GM12878 (cell line): ENCODE data around the gene PTPRM. TPM values are rescaled to one million over a fixed set of nuclear protein-coding genes. Genes with fewer than 3 reads are reported as not detected.

Source experiments
- ATAC-seq: fragments of 200-7000 bp; cut with Tn5 transposase; 3 replicates; pipeline ENCODE4 v1.9.1; 2020; ENCODE audit warnings: mild to moderate bottlenecking, moderate library complexity
- BruUV-seq: library from RNA; stranded (reverse); fragments of 400-500 nt; replicated peaks from 2 replicates; lab custom pipeline; 2021; lab: Mats Ljungman, UMichigan
- CTCF ChIA-PET: fragments of 300-600 bp; sonication (Branson Sonifier 250); formaldehyde crosslinking; extraction: SDS; loops from one replicate; lab custom pipeline; 2021; ENCODE audit warnings: inconsistent platforms; lab: Yijun Ruan, JAX
- POLR2A ChIA-PET: fragments of 350-600 bp; formaldehyde crosslinking; extraction: SDS; loops from one replicate; lab custom pipeline; 2021; ENCODE audit warnings: inconsistent platforms; lab: Charles Lee
- RAD21 ChIA-PET: fragments of 300-600 bp; sonication (Branson Sonifier 250); formaldehyde crosslinking; loops from one replicate; lab custom pipeline; 2023; ENCODE audit warnings: antibody characterized with exemption; ENCODE audit not compliant: unreplicated experiment; lab: Charles Lee
- SMC1A ChIA-PET: fragments of 300-600 bp; sonication (Branson Sonifier 250); formaldehyde crosslinking; loops from one replicate; lab custom pipeline; 2023; ENCODE audit not compliant: unreplicated experiment, uncharacterized antibody; lab: Charles Lee
- DNase-seq: peaks from one replicate; pipeline ENCODE4 v3.0.0-alpha.2; 2011; ENCODE audit warnings: low read depth, low spot score
- FAIRE-seq: peaks from 3 replicates; lab custom pipeline; 2011; peaks lifted over from hg19 to GRCh38; lab: Jason Lieb, UNC
- H2AFZ ChIP-seq: 2 replicates; pipeline ENCODE4 v1.6.0; 2011; ENCODE audit warnings: low read depth, low read length, control low read depth; ENCODE audit not compliant: control insufficient read depth
- H3K27ac ChIP-seq: 2 replicates; pipeline ENCODE4 v1.5.1; 2011; ENCODE audit warnings: control low read depth; ENCODE audit not compliant: control insufficient read depth, insufficient read depth
- H3K27me3 ChIP-seq, 2 experiments: replicated peaks in 1 of 2; 2 replicates each; pipeline versions ENCODE4 v1.6.0 to v1.6.1; 2011; ENCODE audit warnings: low read length in 1 of 2; ENCODE audit not compliant: control insufficient read depth in 2 of 2, insufficient read depth in 2 of 2
- H3K36me3 ChIP-seq, 2 experiments: 2 replicates each; pipeline ENCODE4 v1.5.1; 2011; ENCODE audit warnings: low read length in 1 of 2; ENCODE audit not compliant: control insufficient read depth in 2 of 2, insufficient read depth in 2 of 2
- H3K4me1 ChIP-seq: 2 replicates; pipeline ENCODE4 v1.6.1; 2011; ENCODE audit warnings: mild to moderate bottlenecking, low read length, moderate library complexity, mixed read lengths; ENCODE audit not compliant: control insufficient read depth, insufficient read depth
- H3K4me2 ChIP-seq: 2 replicates; pipeline ENCODE4 v1.6.0; 2011; ENCODE audit warnings: control low read depth; ENCODE audit not compliant: control insufficient read depth, insufficient read depth
- H3K4me3 ChIP-seq: fragments of 200-600 bp; sonication (generic); 2 replicates; pipeline ENCODE4 v1.5.1; 2016
- H3K79me2 ChIP-seq: 2 replicates; pipeline ENCODE4 v1.6.0; 2011; ENCODE audit warnings: low read length; ENCODE audit not compliant: control insufficient read depth, insufficient read depth
- H3K9ac ChIP-seq: 2 replicates; pipeline ENCODE4 v1.8.0; 2011; ENCODE audit warnings: low read length, control low read depth, mixed read lengths; ENCODE audit not compliant: control insufficient read depth, insufficient read depth
- H3K9me3 ChIP-seq: replicated peaks from 3 replicates; pipeline ENCODE4 v1.5.1; 2011; ENCODE audit warnings: mild to moderate bottlenecking, low read length; ENCODE audit not compliant: control insufficient read depth, insufficient read depth
- H4K20me1 ChIP-seq: 2 replicates; pipeline ENCODE4 v1.6.0; 2011; ENCODE audit not compliant: control insufficient read depth, insufficient read depth
- BMI1 ChIP-seq: fragments of 450-650 bp; IDR thresholded peaks from 2 replicates; pipeline ENCODE4 v1.6.1; 2016; ENCODE audit warnings: mild to moderate bottlenecking, moderate library complexity, borderline replicate concordance
- LARP7 ChIP-seq: fragments of 450-650 bp; IDR thresholded peaks from 2 replicates; pipeline ENCODE4 v1.6.1; 2017; ENCODE audit warnings: mild to moderate bottlenecking
- NFYB ChIP-seq: IDR thresholded peaks from 2 replicates; pipeline ENCODE4 v1.6.1; 2011; ENCODE audit warnings: low read depth, mild to moderate bottlenecking, low read length, improper control_type of control experiment, moderate library complexity; ENCODE audit not compliant: insufficient read depth
- POLR2A ChIP-seq: IDR thresholded peaks from 2 replicates; pipeline ENCODE4 v1.6.1; 2011; ENCODE audit warnings: low read depth, mild to moderate bottlenecking, low read length
- RBBP5 ChIP-seq: fragments of 200-600 bp; sonication (generic); conservative IDR thresholded peaks from 2 replicates; pipeline ENCODE4 v1.6.1; 2016
- RCOR1 ChIP-seq: conservative IDR thresholded peaks from 2 replicates; pipeline ENCODE4 v1.6.1; 2012; ENCODE audit warnings: low read depth, low read length, improper control_type of control experiment
- SP1 ChIP-seq: IDR thresholded peaks from one replicate; pipeline ENCODE4 v1.6.1; 2011; ENCODE audit warnings: low read depth, low read length
- SRF ChIP-seq, 2 experiments: IDR thresholded peaks; 2 replicates each; pipeline ENCODE4 v1.6.1; 2011; ENCODE audit warnings: low read depth in 2 of 2, low read length in 2 of 2, mild to moderate bottlenecking in 1 of 2, moderate library complexity in 1 of 2
- STAT1 ChIP-seq: fragments of 450-650 bp; conservative IDR thresholded peaks from 2 replicates; pipeline ENCODE4 v1.6.1; 2014; ENCODE audit warnings: antibody characterized with exemption, mild to moderate bottlenecking
- ZNF592 ChIP-seq: fragments of 450-650 bp; IDR thresholded peaks from 2 replicates; pipeline ENCODE4 v1.6.1; 2017; ENCODE audit warnings: mild to moderate bottlenecking, moderate library complexity
- WGBS: methylation state at CpG from one replicate; pipeline ENCODE4 v1.1.6; 2016; ENCODE audit warnings: low lambda C conversion rate; ENCODE audit not compliant: insufficient replicate concordance, insufficient coverage; ENCODE audit errors: missing lambda C conversion rate; 5-methylcytosine and 5-hydroxymethylcytosine counted together
- in situ Hi-C: fragments of 300-500 bp; cut with MboI; formaldehyde crosslinking; loops from 9 replicates; pipeline ENCODE4 v1.14.3; 2018; ENCODE audit warnings: mixed read lengths
- intact Hi-C: fragments of 100-400 bp; cut with micrococcal nuclease; formaldehyde crosslinking; loops from one replicate; pipeline ENCODE4 v1.14.2; 2022; ENCODE audit not compliant: unreplicated experiment
- polyA plus RNA-seq, 11 experiments: library from polyadenylated mRNA; depleted of rRNA in 4 of 11; unstranded in 6 of 11; stranded (reverse) in 5 of 11; fragments of >200 nt; fragmentation: Nextera tagmentation in 4 of 11; fragmentation: Illumina TruSeq in 1 of 11; extraction: Ambion mirVana in 4 of 11; extraction: Trizol in 1 of 11; gene quantifications; 1 replicate in 1 of 11; 2 replicates in 10 of 11; pipeline versions ENCODE4 v1.2.1 to v1.2.3, GENCODE V29; 2011 to 2016; ENCODE audit warnings: inconsistent platforms in 2 of 11, missing spikeins in 2 of 11, low read depth in 1 of 11
- total RNA-seq, 4 experiments: library from RNA; depleted of rRNA in 3 of 4; stranded (reverse); fragments of >200 nt in 3 of 4; fragmentation: Illumina TruSeq in 1 of 4; extraction: Trizol in 1 of 4; gene quantifications; 2 replicates each; pipeline versions ENCODE4 v1.2.1 to v1.2.3, GENCODE V29; 2013 to 2021

The PTPRM gene
- total and polyA plus RNA-seq, 10 of the 15 experiments (the other 5 are each of a cell fraction or from before 2014, with no cell fraction given), result 0.07 to 22.6 (median 0.60) TPM

GRCh38 chr18:8167673-8168072 lies 600.6 kb downstream of the PTPRM start (continued):
- TF ChIP-seq ZNF592, result no peak

DNA sequence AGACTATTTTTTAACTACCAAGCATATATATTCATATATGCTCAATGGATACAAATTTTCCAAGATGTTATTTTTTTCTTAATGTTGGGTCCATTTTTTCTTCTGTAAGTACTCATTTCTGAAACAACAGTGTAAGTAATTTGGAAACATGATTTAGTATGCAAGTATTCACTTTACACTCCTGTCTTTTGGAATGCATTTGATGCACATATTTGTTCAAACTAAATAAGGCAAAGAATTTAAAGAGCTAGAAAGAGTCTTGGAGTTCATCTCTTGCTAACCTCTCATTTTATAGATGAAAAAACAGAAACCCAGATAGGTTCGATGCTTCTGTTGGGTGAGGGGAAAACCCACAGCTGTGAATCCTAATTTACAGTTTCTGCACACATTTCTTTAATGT lies 602.6 kb downstream of the PTPRM start:
- Histone ChIP-seq H3K79me2 (no peaks in the 10 kb centered on the region), H2AFZ (no peak overlapping the region), H3K36me3 (no peaks in the 10 kb centered on the region), H3K27ac (no peak overlapping the region), H3K9ac (no peak overlapping the region), H3K27me3 (no peaks in the 10 kb centered on the region; a peak in 1 of 4 replicates), H3K4me3 (no peak overlapping the region), H4K20me1 (no peaks in the 10 kb centered on the region), H3K4me1 (no peaks in the 10 kb centered on the region), H3K9me3 (no peaks in the 10 kb centered on the region), H3K4me2 (no peak overlapping the region)
- no TSS peak for BruUV-seq
- ChIA-PET RAD21 (interaction anchor here (0.6 kb wide), 1 partner anchor 201 kb away, joined by 3 read pairs; no protein-coding TSS in a partner anchor), CTCF (interaction anchor here (0.7 kb wide), 1 partner anchor 60 kb away, joined by 3 read pairs; no protein-coding TSS in a partner anchor), SMC1A (no interaction called here), POLR2A (interaction anchor here (0.9 kb wide), 1 partner anchor 8 kb away, joined by 4 read pairs; no protein-coding TSS in a partner anchor)
- 23% methylated on average over 1 of the region's 1 CpG for WGBS
- intact Hi-C loops, result no loop called here
- FAIRE-seq (no peak), DNase-seq (no peak), ATAC-seq (no peak)
- in situ Hi-C loops, result no loop called here
- TF ChIP-seq NFYB (no peak), RCOR1 (no peak), SRF (IDR thresholded peaks at IDR 0.05; ENCODE audit: low read depth in 2 of 2, low read length in 2 of 2) (no peak), RBBP5 (no peak), BMI1 (no peak), LARP7 (no peak), SP1 (no peak), POLR2A (no peak), STAT1 (no peak)
